Measurements from ENCODE around the gene ITGB5. TPM values are rescaled to one million over a fixed set of nuclear protein-coding genes. Genes with fewer than 3 reads are reported as not detected.

ITGB5 gene
- total RNA-seq, 1 donor from 2014 or later, result 95.1 TPM

- Histone ChIP-seq H3K27ac (peak overlapping the region; percentile 73), H3K4me3 (no peak overlapping the region), H3K27me3 (no peaks in the 10 kb centered on the region), H3K4me1 (peaks cover 40% of the 10 kb centered on the region), H3K9me3 (no peaks in the 10 kb centered on the region), H3K36me3 (no peaks in the 10 kb centered on the region)
- ATAC-seq, result peak; percentile 81
- intact Hi-C loops (cut with DNase I), result no loop called here
- no peak for DNase-seq
- TF ChIP-seq CTCF (IDR thresholded peaks at IDR 0.05), result no peak
Measured at GRCh38 chr3:124837730-124838186, 49.4 kb downstream of the ITGB5 start.

- no peak for TF ChIP-seq CTCF (IDR thresholded peaks at IDR 0.05)
- H3K4me1 ChIP-seq, result peaks cover 46% of the 10 kb centered on the region
- DNase-seq (no peak), ATAC-seq (peak; percentile 22)
- H3K27me3 ChIP-seq, result no peaks in the 10 kb centered on the region
- H3K36me3 ChIP-seq, result no peaks in the 10 kb centered on the region
- peak overlapping the region; percentile 73 for H3K27ac ChIP-seq
- no peaks in the 10 kb centered on the region for H3K9me3 ChIP-seq
- no peak overlapping the region for H3K4me3 ChIP-seq
- intact Hi-C loops (cut with DNase I), result no loop called here
Measured at GRCh38 chr3:124837065-124837464, 50.1 kb downstream of the ITGB5 start.

- H3K27me3 ChIP-seq, result no peaks in the 10 kb centered on the region
- peak overlapping the region; percentile 73 for H3K27ac ChIP-seq
- ATAC-seq (no peak), DNase-seq (no peak)
- H3K4me1 ChIP-seq, result peaks cover 46% of the 10 kb centered on the region
- no peaks in the 10 kb centered on the region for H3K36me3 ChIP-seq
- no peaks in the 10 kb centered on the region for H3K9me3 ChIP-seq
- no peak overlapping the region for H3K4me3 ChIP-seq
- TF ChIP-seq CTCF (IDR thresholded peaks at IDR 0.05), result no peak
- intact Hi-C loops (cut with DNase I), result no loop called here
Measured at GRCh38 chr3:124836448-124836847, 50.7 kb downstream of the ITGB5 start.

GRCh38 chr3:124834723-124835718 lies 52.1 kb downstream of the ITGB5 start:
- DNase-seq, result no peak
- intact Hi-C loops (cut with DNase I), result no loop called here
- Histone ChIP-seq H3K9me3 (no peaks in the 10 kb centered on the region), H3K27ac (peak overlapping the region; percentile 52), H3K4me1 (peaks cover 46% of the 10 kb centered on the region), H3K4me3 (peak overlapping the region; percentile 2), H3K36me3 (no peaks in the 10 kb centered on the region), H3K27me3 (no peaks in the 10 kb centered on the region)
- peak; percentile 59 for ATAC-seq
- no peak for TF ChIP-seq CTCF (IDR thresholded peaks at IDR 0.05)

- Histone ChIP-seq H3K27me3 (no peaks in the 10 kb centered on the region), H3K9me3 (no peaks in the 10 kb centered on the region), H3K4me1 (peaks cover 46% of the 10 kb centered on the region), H3K27ac (peak overlapping the region; percentile 3), H3K36me3 (no peaks in the 10 kb centered on the region), H3K4me3 (no peak overlapping the region)
- no peak for TF ChIP-seq CTCF (IDR thresholded peaks at IDR 0.05)
- no peak for ATAC-seq
- intact Hi-C loops (cut with DNase I), result no loop called here
- DNase-seq, result no peak
Measured at GRCh38 chr3:124833710-124834332, 53.3 kb downstream of the ITGB5 start.
